ENCODE data around the gene HTD2. TPM values are rescaled to one million over a fixed set of nuclear protein-coding genes. Genes with fewer than 3 reads are reported as not detected.
A peak's percentile ranks its signal among the peaks of the same experiment; 100 is the strongest.

The HTD2 gene
- total RNA-seq, 1 experiment from 2014 or later = 11.4 TPM

GRCh38 chr3:58366699-58367098 is 60.4 kb downstream of the HTD2 start:
- no peak for TF ChIP-seq FOXJ3 (CRISPR knock-in tag; IDR thresholded peaks at IDR 0.05; ENCODE audit: borderline replicate concordance)
- TF ChIP-seq ZNF416 (CRISPR knock-in tag; IDR thresholded peaks at IDR 0.05) = no peak
- no peak for TF ChIP-seq ZNF281 (CRISPR knock-in tag; IDR thresholded peaks at IDR 0.05)
- TF ChIP-seq ZNF121 (CRISPR knock-in tag; IDR thresholded peaks at IDR 0.05) = no peak
- TF ChIP-seq TEAD1 (CRISPR knock-in tag; IDR thresholded peaks at IDR 0.05) = no peak
- TF ChIP-seq ZBTB43 (CRISPR knock-in tag; IDR thresholded peaks at IDR 0.05) = no peak
- no peak for TF ChIP-seq ZNF263 (CRISPR knock-in tag; IDR thresholded peaks at IDR 0.05; ENCODE audit: low read depth)
- Mint-ChIP-seq H3K4me3 (no peak overlapping the region), H3K9me3 (peaks cover 9% of the 10 kb centered on the region), H3K36me3 (0 out of 2 replicates have a peak, but pooled peaks cover 3% of the 10 kb centered on the region), H3K4me1 (peaks cover 27% of the 10 kb centered on the region), H3K27ac (no peak overlapping the region), H3K27me3 (ENCODE audit: low read depth) (no peaks in the 10 kb centered on the region)
- ATAC-seq (no peak), DNase-seq (ENCODE audit: low spot score) (no peak)
- POLR2A ChIA-PET = no interaction called here
- CTCF ChIA-PET = interaction anchor here (0.7 to 0.8 kb wide), 2 partner anchors 59 to 97 kb away, joined by 3 to 4 read pairs; no protein-coding TSS in a partner anchor

- peaks cover 9% of the 10 kb centered on the region for H3K9me3 Mint-ChIP-seq
- ChIA-PET CTCF (interaction anchor here (1.0 to 1.8 kb wide), 3 partner anchors 17 to 63 kb away, joined by 3 to 5 read pairs (median 3); partner anchors contain the start of genes HTD2 and RPP14), POLR2A (no interaction called here)
- no peak overlapping the region for H3K4me3 Mint-ChIP-seq
- TF ChIP-seq ZNF416 (CRISPR knock-in tag; IDR thresholded peaks at IDR 0.05) (no peak), ZNF423 (CRISPR knock-in tag; IDR thresholded peaks at IDR 0.05) (no peak)
- TF ChIP-seq, protein P1, sequence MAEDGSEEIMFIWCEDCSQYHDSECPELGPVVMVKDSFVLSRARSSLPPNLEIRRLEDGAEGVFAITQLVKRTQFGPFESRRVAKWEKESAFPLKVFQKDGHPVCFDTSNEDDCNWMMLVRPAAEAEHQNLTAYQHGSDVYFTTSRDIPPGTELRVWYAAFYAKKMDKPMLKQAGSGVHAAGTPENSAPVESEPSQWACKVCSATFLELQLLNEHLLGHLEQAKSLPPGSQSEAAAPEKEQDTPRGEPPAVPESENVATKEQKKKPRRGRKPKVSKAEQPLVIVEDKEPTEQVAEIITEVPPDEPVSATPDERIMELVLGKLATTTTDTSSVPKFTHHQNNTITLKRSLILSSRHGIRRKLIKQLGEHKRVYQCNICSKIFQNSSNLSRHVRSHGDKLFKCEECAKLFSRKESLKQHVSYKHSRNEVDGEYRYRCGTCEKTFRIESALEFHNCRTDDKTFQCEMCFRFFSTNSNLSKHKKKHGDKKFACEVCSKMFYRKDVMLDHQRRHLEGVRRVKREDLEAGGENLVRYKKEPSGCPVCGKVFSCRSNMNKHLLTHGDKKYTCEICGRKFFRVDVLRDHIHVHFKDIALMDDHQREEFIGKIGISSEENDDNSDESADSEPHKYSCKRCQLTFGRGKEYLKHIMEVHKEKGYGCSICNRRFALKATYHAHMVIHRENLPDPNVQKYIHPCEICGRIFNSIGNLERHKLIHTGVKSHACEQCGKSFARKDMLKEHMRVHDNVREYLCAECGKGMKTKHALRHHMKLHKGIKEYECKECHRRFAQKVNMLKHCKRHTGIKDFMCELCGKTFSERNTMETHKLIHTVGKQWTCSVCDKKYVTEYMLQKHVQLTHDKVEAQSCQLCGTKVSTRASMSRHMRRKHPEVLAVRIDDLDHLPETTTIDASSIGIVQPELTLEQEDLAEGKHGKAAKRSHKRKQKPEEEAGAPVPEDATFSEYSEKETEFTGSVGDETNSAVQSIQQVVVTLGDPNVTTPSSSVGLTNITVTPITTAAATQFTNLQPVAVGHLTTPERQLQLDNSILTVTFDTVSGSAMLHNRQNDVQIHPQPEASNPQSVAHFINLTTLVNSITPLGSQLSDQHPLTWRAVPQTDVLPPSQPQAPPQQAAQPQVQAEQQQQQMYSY (CRISPR knock-in tag; IDR thresholded peaks at IDR 0.05) = no peak
- 0 out of 2 replicates have a peak, but pooled peaks cover 3% of the 10 kb centered on the region for H3K36me3 Mint-ChIP-seq
- ATAC-seq (peak; percentile 26; the same call in 1 of the 2 replicates), DNase-seq (ENCODE audit: low spot score) (no peak)
- H3K4me1 Mint-ChIP-seq = peaks cover 27% of the 10 kb centered on the region
- no peaks in the 10 kb centered on the region for H3K27me3 Mint-ChIP-seq (ENCODE audit: low read depth)
- peak overlapping the region; percentile 22; the same call in 1 of the 2 replicates for H3K27ac Mint-ChIP-seq
These were observed 62.7 kb downstream of the HTD2 start for GRCh38 chr3:58369038-58369437.

Other genes with a start within 250 kb of the HTD2 start
- gene DNASE1L3, start 95.5 kb upstream of the HTD2 start, total RNA-seq (2021) = not detected in 3 replicates
- 5.4 to 6.5 TPM (median 6.3 TPM) in 3 replicates for gene ABHD6, start 68.7 kb upstream of the HTD2 start, total RNA-seq (2021)
- gene RPP14, start 275 bp upstream of the HTD2 start, total RNA-seq (2021) = 16.7 to 17.9 TPM (median 17.0 TPM) in 3 replicates
- 6.6 to 9.4 TPM (median 6.9 TPM) in 3 replicates for gene PXK, start 26.4 kb downstream of the HTD2 start, total RNA-seq (2021)
- 121 to 131 TPM (median 123 TPM) in 3 replicates for gene PDHB, start 127.3 kb downstream of the HTD2 start, total RNA-seq (2021)
- 15.2 to 16.4 TPM (median 15.5 TPM) in 3 replicates for gene KCTD6, start 185.6 kb downstream of the HTD2 start, total RNA-seq (2021)
- 1.1 to 1.8 TPM (median 1.1 TPM) in 3 replicates for gene ACOX2, start 230.7 kb downstream of the HTD2 start, total RNA-seq (2021)